Endothelial cell (in vitro differentiated cells): ENCODE results near the gene ZXDA. TPM values are rescaled to one million over a fixed set of nuclear protein-coding genes. Genes with fewer than 3 reads are reported as not detected.

ENCODE experiments used
- DNase-seq: peaks from one replicate; pipeline ENCODE4 v3.0.0; 2021; ENCODE audit warnings: low spot score
- H3K27ac Mint-ChIP-seq: one replicate; pipeline ENCODE4 v1.8.0; 2021; ENCODE audit warnings: mixed read lengths, inconsistent platforms; ENCODE audit not compliant: unreplicated experiment
- H3K27me3 Mint-ChIP-seq: one replicate; pipeline ENCODE4 v1.8.0; 2021; ENCODE audit warnings: mild to moderate bottlenecking, moderate library complexity, mixed read lengths, inconsistent platforms; ENCODE audit not compliant: unreplicated experiment
- H3K36me3 Mint-ChIP-seq: one replicate; pipeline ENCODE4 v1.8.0; 2021; ENCODE audit warnings: mild to moderate bottlenecking, low read depth, mixed read lengths, inconsistent platforms; ENCODE audit not compliant: unreplicated experiment
- H3K4me1 Mint-ChIP-seq: one replicate; pipeline ENCODE4 v1.8.0; 2021; ENCODE audit warnings: mild to moderate bottlenecking, mixed read lengths, inconsistent platforms; ENCODE audit not compliant: unreplicated experiment
- H3K4me3 Mint-ChIP-seq: one replicate; pipeline ENCODE4 v1.8.0; 2021; ENCODE audit warnings: mild to moderate bottlenecking, mixed read lengths, inconsistent platforms; ENCODE audit not compliant: unreplicated experiment
- H3K9me3 Mint-ChIP-seq: one replicate; pipeline ENCODE4 v1.8.0; 2021; ENCODE audit warnings: mixed read lengths, inconsistent platforms; ENCODE audit not compliant: unreplicated experiment
- CTCF ChIP-seq: fragments of 200-600 bp; sonication (generic); IDR thresholded peaks from one replicate; pipeline ENCODE4 v1.5.0; 2021; ENCODE audit warnings: antibody characterized with exemption; ENCODE audit not compliant: unreplicated experiment
- total RNA-seq: library from RNA; stranded (reverse); fragmentation: NEBNext Ultra II Directional; extraction: Animal tissue kit (Norgen Biotek cat#: 25700); gene quantifications from one replicate; pipeline ENCODE4 v1.2.1, GENCODE V29; 2021; ENCODE audit not compliant: unreplicated experiment

Gene ZXDA
- total RNA-seq, 1 donor from 2014 or later: 3.1 TPM

- no peak for DNase-seq
- H3K4me3 Mint-ChIP-seq: no peak overlapping the region
- no peak overlapping the region for H3K27ac Mint-ChIP-seq
- H3K4me1 Mint-ChIP-seq: no peaks in the 10 kb centered on the region
- TF ChIP-seq CTCF: no peak
- H3K27me3 Mint-ChIP-seq: no peaks in the 10 kb centered on the region
- no peaks in the 10 kb centered on the region for H3K36me3 Mint-ChIP-seq
- H3K9me3 Mint-ChIP-seq: no peaks in the 10 kb centered on the region
Observed at GRCh38 chrX:57900975-57901374, 9.3 kb downstream of the ZXDA start.

- Mint-ChIP-seq H3K4me1 (no peaks in the 10 kb centered on the region), H3K9me3 (no peaks in the 10 kb centered on the region)
Observed at GRCh38 chrX:57899906-57900305, 10.4 kb downstream of the ZXDA start.

GRCh38 chrX:57899064-57899463 is 11.2 kb downstream of the ZXDA start:
- no peak overlapping the region for H3K27ac Mint-ChIP-seq
- H3K9me3 Mint-ChIP-seq: no peaks in the 10 kb centered on the region
- no peaks in the 10 kb centered on the region for H3K27me3 Mint-ChIP-seq
- H3K4me1 Mint-ChIP-seq: no peaks in the 10 kb centered on the region
- TF ChIP-seq CTCF: no peak
- no peaks in the 10 kb centered on the region for H3K36me3 Mint-ChIP-seq
- DNase-seq: no peak
- H3K4me3 Mint-ChIP-seq: no peak overlapping the region

More at GRCh38 chrX:57899906-57900305, 10.4 kb downstream of the ZXDA start:
- TF ChIP-seq CTCF: no peak
- Mint-ChIP-seq H3K27me3 (no peaks in the 10 kb centered on the region), H3K4me3 (no peak overlapping the region), H3K27ac (no peak overlapping the region), H3K36me3 (no peaks in the 10 kb centered on the region)
- DNase-seq: no peak

GRCh38 chrX:57871463-57871862 is 38.8 kb downstream of the ZXDA start:
- Mint-ChIP-seq H3K9me3 (peaks cover 4% of the 10 kb centered on the region), H3K36me3 (peaks cover 4% of the 10 kb centered on the region), H3K27me3 (no peaks in the 10 kb centered on the region), H3K4me3 (no peak overlapping the region), H3K27ac (no peak overlapping the region), H3K4me1 (no peaks in the 10 kb centered on the region)
- TF ChIP-seq CTCF: no peak
- no peak for DNase-seq

Other genes starting within 250 kb of the ZXDA start
- not detected for gene NLRP2B, start 230.2 kb downstream of the ZXDA start, total RNA-seq